ENCODE data around the gene PTGES2.

DNA sequence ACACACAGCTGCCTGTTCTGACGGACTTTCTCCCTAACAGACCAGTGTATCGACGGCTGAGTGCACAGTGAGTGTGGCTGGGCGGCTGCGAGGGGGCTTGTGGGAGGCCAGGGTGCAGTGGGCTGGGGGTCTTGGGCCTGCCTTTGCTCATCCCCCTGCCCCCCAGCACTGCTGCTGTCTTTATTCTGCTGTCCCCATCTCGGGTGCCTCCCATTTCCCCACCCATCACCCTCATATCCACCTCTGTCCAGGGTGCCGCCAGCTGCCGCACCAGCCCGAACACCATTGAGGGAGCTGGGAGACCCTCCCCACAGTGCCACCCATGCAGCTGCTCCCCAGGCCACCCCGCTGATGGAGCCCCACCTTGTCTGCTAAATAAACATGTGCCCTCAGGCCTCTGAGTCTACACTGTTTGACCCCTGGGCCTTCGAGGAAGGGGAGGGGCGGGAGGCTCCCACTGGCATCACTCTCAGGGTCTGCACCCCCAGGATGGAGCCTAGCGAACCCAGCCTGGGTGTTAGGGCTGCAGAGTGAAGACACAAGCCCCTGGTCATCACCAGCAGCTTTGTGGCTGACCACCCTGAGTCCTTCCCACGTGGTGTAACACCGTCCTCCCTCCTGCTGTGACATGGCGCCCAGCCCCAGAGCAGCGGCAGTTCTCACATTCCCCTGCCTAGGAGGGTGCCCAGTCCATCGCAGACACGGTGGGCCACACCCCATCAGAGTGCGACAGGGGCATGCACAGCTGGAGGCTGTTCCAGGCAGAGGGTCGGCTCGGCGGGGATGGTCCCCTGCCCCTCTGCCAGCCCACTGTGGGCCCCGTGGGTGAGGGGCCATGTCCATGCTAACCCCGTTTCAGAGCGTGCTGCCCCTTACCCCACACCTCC lies 25.8 kb upstream of the PTGES2 start:
- no peak for TF ChIP-seq EZH2 (IDR thresholded peaks at IDR 0.05; ENCODE audit: insufficient read depth, low read length)
- TF ChIP-seq, protein P1, sequence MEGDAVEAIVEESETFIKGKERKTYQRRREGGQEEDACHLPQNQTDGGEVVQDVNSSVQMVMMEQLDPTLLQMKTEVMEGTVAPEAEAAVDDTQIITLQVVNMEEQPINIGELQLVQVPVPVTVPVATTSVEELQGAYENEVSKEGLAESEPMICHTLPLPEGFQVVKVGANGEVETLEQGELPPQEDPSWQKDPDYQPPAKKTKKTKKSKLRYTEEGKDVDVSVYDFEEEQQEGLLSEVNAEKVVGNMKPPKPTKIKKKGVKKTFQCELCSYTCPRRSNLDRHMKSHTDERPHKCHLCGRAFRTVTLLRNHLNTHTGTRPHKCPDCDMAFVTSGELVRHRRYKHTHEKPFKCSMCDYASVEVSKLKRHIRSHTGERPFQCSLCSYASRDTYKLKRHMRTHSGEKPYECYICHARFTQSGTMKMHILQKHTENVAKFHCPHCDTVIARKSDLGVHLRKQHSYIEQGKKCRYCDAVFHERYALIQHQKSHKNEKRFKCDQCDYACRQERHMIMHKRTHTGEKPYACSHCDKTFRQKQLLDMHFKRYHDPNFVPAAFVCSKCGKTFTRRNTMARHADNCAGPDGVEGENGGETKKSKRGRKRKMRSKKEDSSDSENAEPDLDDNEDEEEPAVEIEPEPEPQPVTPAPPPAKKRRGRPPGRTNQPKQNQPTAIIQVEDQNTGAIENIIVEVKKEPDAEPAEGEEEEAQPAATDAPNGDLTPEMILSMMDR (IDR thresholded peaks at IDR 0.05; ENCODE audit: insufficient read depth, low read depth, low read length) = no peak
